ENCODE data around the gene AGO1.

The AGO1 gene

DNA sequence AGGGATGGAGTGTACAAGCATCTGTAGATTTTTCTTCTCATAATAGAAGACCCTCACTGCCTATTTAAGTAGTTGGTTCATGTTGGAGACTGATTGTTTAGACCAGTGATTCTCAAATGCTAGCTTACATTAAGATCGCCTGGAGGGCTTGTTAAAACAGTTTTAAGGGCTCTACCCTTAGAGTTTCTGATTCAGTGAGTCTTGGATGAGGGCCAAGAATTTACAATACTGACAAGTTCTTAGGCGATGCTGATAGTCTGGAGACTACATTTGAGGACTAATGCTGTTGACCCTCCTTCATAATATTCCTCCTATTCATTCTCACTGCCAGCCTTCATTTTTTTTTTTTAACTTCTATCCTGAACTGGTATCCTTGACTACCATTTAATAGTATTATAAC, 32.7 kb downstream of the AGO1 start:
- TF ChIP-seq ZFX (IDR thresholded peaks at IDR 0.05; ENCODE audit: borderline replicate concordance), result no peak
- TF ChIP-seq, protein P1, sequence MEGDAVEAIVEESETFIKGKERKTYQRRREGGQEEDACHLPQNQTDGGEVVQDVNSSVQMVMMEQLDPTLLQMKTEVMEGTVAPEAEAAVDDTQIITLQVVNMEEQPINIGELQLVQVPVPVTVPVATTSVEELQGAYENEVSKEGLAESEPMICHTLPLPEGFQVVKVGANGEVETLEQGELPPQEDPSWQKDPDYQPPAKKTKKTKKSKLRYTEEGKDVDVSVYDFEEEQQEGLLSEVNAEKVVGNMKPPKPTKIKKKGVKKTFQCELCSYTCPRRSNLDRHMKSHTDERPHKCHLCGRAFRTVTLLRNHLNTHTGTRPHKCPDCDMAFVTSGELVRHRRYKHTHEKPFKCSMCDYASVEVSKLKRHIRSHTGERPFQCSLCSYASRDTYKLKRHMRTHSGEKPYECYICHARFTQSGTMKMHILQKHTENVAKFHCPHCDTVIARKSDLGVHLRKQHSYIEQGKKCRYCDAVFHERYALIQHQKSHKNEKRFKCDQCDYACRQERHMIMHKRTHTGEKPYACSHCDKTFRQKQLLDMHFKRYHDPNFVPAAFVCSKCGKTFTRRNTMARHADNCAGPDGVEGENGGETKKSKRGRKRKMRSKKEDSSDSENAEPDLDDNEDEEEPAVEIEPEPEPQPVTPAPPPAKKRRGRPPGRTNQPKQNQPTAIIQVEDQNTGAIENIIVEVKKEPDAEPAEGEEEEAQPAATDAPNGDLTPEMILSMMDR (IDR thresholded peaks at IDR 0.05), result no peak
- no peak overlapping the region for H3K27ac ChIP-seq

DNA sequence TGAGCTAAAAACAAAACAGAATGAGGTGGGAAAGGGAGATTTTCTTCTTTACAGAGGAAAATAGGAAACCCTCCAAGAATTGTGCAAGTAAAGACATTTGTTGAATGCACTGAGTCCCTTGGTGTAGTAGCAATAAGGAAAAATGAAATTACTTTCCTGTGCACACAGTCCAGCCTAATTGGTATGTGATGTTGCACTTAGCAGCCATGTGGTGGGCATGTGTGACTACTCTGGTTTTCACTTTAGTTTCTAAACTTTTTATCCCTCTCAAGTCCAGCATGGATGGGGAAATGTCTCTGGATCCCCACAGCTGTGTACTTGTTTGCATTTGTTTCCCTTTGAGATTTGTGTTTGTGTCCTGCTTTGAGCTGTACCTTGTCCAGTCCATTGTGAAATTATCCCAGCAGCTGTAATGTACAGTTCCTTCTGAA, 40.8 kb downstream of the AGO1 start:
- no peak overlapping the region for H3K27ac ChIP-seq
- TF ChIP-seq, protein P1 (IDR thresholded peaks at IDR 0.05), result no peak
- TF ChIP-seq ZFX (IDR thresholded peaks at IDR 0.05; ENCODE audit: borderline replicate concordance), result no peak

DNA sequence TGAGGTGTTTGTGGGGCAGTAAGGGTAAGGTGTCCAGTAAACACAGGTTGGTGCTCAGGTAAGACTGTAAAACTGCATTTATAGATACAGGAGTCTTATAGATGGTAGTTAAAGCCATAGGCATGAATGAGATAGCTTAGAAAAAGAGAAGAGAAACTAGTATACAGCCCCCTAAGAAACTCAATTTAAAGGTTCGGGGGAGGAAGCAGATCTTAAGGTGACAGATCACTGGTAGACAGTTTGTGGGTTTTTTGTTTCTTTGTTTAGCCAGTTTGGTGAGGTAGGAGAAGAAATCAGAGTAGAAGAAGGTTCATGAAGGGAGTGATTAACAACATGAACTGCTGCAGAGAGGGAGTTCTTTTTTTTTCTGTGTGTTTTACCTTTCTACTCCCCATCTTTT, 41.8 kb downstream of the AGO1 start:
- no peak for TF ChIP-seq ZFX (IDR thresholded peaks at IDR 0.05; ENCODE audit: borderline replicate concordance)
- TF ChIP-seq, protein P1 (IDR thresholded peaks at IDR 0.05), result no peak
- H3K27ac ChIP-seq, result no peak overlapping the region

DNA sequence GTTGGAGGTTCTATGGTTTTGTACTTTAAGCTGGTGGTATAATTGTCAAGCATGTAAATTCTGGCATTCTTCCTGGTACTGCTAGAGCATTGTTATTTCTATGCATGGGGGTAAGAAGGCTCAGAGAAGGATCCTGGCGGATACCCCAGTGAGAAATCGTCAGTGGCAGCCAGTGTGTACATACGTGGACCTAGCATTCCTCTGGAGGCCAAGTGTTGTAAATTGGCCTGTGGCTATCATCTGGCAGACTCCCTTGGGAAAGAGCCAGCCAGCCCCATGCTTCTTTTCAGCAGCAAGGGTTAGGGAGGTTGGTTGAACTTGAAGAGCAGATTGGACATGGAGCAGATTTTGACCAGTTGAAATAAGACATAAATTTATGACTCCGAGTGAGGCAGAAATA, 42.7 kb downstream of the AGO1 start:
- no peak for TF ChIP-seq ZFX (IDR thresholded peaks at IDR 0.05; ENCODE audit: borderline replicate concordance)
- TF ChIP-seq, protein P1 (IDR thresholded peaks at IDR 0.05), result no peak
- no peak overlapping the region for H3K27ac ChIP-seq

DNA sequence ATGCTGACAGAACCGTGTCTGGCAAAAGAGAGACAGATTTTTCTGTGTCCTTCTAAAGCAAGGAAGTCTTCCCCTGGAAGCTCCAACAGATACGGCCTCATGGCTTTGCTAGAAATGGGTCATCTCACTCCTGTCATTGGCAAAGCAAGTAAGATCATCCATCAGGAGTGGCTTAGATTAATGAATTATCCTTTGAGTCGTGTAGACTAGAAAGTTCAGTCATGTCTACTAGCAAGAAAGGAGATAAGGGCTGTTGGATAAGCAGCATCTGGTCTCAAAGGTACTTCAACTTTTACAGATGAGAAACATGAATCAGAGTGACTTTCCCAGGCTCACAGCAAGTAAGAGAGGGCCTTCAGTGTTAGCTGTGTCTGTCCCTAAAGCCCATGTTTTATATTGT, 44.5 kb downstream of the AGO1 start:
- TF ChIP-seq, protein P1 (IDR thresholded peaks at IDR 0.05), result no peak
- no peak for TF ChIP-seq ZFX (IDR thresholded peaks at IDR 0.05; ENCODE audit: borderline replicate concordance)
- no peak overlapping the region for H3K27ac ChIP-seq

DNA sequence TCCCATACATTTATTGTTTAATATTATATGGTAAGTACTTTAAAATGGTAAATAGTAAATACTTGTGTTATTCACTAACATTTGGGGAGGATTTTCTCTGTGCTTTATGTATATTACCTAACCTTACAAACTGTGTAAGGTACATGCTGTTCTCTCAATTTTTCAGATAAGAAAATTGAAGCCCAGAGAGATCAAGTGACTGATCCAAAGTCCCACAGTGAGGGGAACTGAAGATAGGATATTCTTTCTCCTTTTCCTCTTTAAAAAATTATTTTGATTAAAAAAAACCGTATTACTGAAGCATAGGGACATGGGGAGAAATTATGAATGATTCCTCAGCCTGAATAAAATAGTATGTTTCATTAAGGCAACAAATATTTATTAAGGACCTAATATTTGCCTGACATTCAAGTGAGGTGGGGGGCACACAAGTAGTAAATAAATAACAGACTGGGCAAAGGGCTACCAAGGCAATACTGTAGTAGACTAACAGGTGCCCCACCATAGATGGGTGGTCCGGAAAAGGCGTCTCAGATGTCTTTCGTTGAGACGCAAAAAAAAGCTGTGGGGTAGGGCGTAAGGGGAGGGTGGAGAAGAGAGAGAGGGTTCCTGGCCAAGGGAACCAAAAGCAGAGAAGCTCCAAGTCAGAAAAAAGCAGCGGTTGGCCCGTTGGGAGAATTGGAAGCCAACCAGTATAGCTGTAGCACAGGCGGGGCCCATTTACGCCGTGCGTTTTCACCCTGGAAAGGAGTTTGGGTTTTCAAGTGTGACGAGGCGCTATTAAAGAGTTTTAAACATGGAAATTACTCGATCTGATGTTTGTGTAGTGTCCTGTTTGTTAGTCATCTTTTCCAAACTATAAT, 47.0 kb downstream of the AGO1 start:
- TF ChIP-seq, protein P1 (IDR thresholded peaks at IDR 0.05), result no peak
- TF ChIP-seq ZFX (IDR thresholded peaks at IDR 0.05; ENCODE audit: borderline replicate concordance), result no peak
- peak overlapping the region; percentile 90 for H3K27ac ChIP-seq
